T-helper 1 cell treated with Interleukin-12 subunit alpha and Interleukin-12 subunit beta and Interleukin-4 antibody, amounts not matched to agents 30 μg/mL and 1 μg/mL, for 36 hours (primary cell): ENCODE measurements around the gene PLEK2.

Experiments
- H3K27ac Mint-ChIP-seq: one replicate; pipeline ENCODE4 v1.8.0; 2021; ENCODE audit warnings: mild to moderate bottlenecking, mixed read lengths
- H3K27me3 Mint-ChIP-seq: one replicate; pipeline ENCODE4 v1.8.0; 2021; ENCODE audit warnings: low read depth, mixed read lengths
- H3K36me3 Mint-ChIP-seq: one replicate; pipeline ENCODE4 v1.8.0; 2021; ENCODE audit warnings: low read depth, mixed read lengths
- H3K4me1 Mint-ChIP-seq: one replicate; pipeline ENCODE4 v1.8.0; 2021; ENCODE audit warnings: low read depth, mixed read lengths
- H3K4me3 Mint-ChIP-seq: one replicate; pipeline ENCODE4 v1.8.0; 2021; ENCODE audit warnings: mild to moderate bottlenecking, moderate library complexity, mixed read lengths
- H3K9me3 Mint-ChIP-seq: one replicate; pipeline ENCODE4 v1.8.0; 2021; ENCODE audit warnings: mixed read lengths

The PLEK2 gene

DNA sequence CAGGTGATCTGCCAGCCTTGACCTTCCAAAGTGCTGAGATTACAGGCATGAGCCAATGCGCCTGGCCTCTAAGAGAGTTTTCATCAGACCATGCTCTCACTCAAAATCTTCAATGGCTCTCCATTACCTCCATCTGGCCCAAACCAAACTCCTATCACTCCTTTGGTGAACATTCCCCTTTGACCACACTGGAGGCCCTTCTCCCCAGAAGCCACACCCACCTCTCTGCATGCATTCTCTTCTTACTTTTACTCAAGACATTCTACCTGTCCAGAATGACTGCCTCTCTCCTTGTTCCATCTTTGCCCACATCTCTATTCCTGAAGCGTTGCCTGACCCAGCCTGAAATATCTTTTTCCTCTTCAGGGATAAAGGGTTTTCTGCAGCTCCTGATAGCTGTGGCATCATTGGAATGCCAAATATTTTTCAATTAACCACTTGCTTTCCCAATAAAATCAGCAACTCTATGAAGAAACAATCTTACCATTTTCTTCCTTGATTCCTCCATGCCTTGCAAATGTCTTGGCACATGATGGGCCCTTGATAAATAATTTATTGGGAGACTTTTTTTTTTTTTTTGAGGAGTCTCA is 15.5 kb downstream of the PLEK2 start:
- Mint-ChIP-seq H3K4me1 (no peaks in the 10 kb centered on the region), H3K27me3 (peaks cover 5% of the 10 kb centered on the region), H3K4me3 (no peak overlapping the region), H3K36me3 (no peaks in the 10 kb centered on the region), H3K27ac (no peak overlapping the region), H3K9me3 (no peaks in the 10 kb centered on the region)

GRCh38 chr14:67395876-67396189 is 16.1 kb downstream of the PLEK2 start:
- no peak overlapping the region for H3K27ac Mint-ChIP-seq
- peaks cover 5% of the 10 kb centered on the region for H3K27me3 Mint-ChIP-seq
- no peaks in the 10 kb centered on the region for H3K9me3 Mint-ChIP-seq
- H3K4me3 Mint-ChIP-seq, result no peak overlapping the region
- H3K4me1 Mint-ChIP-seq, result peaks cover 1% of the 10 kb centered on the region
- no peaks in the 10 kb centered on the region for H3K36me3 Mint-ChIP-seq

DNA sequence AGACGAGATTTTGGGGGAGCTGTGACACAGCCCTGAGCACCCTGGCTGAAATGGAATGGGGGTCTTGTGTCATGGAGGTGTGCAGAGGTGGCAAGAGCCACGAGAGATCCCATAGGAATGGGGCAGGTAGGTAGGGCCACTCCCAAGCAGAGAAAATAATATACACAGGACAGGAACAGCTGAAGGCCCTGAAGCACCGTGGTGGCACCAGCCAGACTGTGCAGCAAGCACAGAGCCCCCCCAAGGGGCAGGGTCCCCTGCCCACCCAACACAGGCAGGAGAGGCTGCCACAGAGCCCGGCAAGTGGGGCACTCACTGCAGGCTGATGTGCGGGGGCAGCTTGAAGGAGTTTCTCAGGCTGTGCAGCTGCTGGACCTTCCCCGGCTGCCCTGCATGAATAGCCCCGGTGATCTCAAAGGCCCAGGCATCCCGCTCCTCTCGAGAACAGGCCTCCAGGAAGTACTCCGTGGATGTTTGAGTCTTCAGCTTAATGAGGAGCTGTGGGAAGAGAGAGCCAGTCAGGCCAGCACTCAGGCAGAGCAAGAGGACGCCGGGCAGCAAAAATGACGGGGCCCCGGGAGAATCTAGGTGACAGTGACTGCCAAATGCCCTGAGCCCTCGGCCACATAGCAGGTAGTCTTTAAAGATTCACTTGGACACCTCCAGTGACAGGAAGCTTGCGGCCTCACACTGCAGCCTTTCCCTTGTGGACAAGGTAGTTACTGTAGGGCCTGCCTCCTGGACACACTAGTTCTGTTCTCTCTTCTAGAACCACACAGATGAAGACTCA is 16.7 kb downstream of the PLEK2 start:
- Mint-ChIP-seq H3K9me3 (no peaks in the 10 kb centered on the region), H3K4me1 (peaks cover 3% of the 10 kb centered on the region), H3K4me3 (no peak overlapping the region), H3K36me3 (no peaks in the 10 kb centered on the region), H3K27me3 (peaks cover 5% of the 10 kb centered on the region), H3K27ac (no peak overlapping the region)

GRCh38 chr14:67393689-67394088 is 18.3 kb downstream of the PLEK2 start:
- H3K27ac Mint-ChIP-seq, result no peak overlapping the region
- H3K9me3 Mint-ChIP-seq, result no peaks in the 10 kb centered on the region
- no peak overlapping the region for H3K4me3 Mint-ChIP-seq
- peaks cover 5% of the 10 kb centered on the region for H3K27me3 Mint-ChIP-seq
- H3K4me1 Mint-ChIP-seq, result peaks cover 3% of the 10 kb centered on the region
- H3K36me3 Mint-ChIP-seq, result no peaks in the 10 kb centered on the region

DNA sequence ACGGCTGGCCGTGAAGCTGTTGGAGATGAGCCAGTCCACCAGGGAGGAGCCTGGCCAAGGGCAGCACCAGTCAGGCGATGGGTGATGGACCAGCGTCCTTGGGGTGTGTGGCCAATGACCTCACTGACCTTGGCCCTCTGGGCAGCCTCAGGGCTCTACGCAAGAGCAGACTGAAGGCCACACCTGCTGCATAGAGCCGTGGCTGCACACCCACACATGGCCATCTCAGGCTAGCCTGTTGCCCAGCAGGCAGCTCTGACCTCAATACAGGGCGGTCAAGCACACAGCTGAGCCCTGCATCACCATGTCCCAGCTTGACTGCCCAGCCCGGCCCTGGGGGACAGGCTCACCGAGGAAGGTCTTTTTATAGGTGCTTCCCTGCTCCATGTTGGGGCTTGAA is 19.2 kb downstream of the PLEK2 start:
- Mint-ChIP-seq H3K4me1 (peaks cover 3% of the 10 kb centered on the region), H3K4me3 (no peak overlapping the region), H3K27me3 (no peaks in the 10 kb centered on the region), H3K9me3 (no peaks in the 10 kb centered on the region), H3K27ac (no peak overlapping the region), H3K36me3 (no peaks in the 10 kb centered on the region)

GRCh38 chr14:67392123-67392522 is 19.8 kb downstream of the PLEK2 start:
- Mint-ChIP-seq H3K36me3 (no peaks in the 10 kb centered on the region), H3K9me3 (no peaks in the 10 kb centered on the region), H3K4me3 (no peak overlapping the region), H3K27ac (no peak overlapping the region), H3K27me3 (no peaks in the 10 kb centered on the region), H3K4me1 (peaks cover 3% of the 10 kb centered on the region)

- Mint-ChIP-seq H3K4me3 (no peak overlapping the region), H3K36me3 (peaks cover 4% of the 10 kb centered on the region), H3K9me3 (no peaks in the 10 kb centered on the region), H3K27me3 (no peaks in the 10 kb centered on the region), H3K27ac (no peak overlapping the region), H3K4me1 (peaks cover 3% of the 10 kb centered on the region)
These were observed 20.7 kb downstream of the PLEK2 start for GRCh38 chr14:67391268-67391667.

- H3K36me3 Mint-ChIP-seq, result peaks cover 9% of the 10 kb centered on the region
- peaks cover 3% of the 10 kb centered on the region for H3K4me1 Mint-ChIP-seq
- no peak overlapping the region for H3K4me3 Mint-ChIP-seq
- no peaks in the 10 kb centered on the region for H3K9me3 Mint-ChIP-seq
- no peak overlapping the region for H3K27ac Mint-ChIP-seq
- no peaks in the 10 kb centered on the region for H3K27me3 Mint-ChIP-seq
These were observed 22.0 kb downstream of the PLEK2 start for GRCh38 chr14:67389811-67390534.

DNA sequence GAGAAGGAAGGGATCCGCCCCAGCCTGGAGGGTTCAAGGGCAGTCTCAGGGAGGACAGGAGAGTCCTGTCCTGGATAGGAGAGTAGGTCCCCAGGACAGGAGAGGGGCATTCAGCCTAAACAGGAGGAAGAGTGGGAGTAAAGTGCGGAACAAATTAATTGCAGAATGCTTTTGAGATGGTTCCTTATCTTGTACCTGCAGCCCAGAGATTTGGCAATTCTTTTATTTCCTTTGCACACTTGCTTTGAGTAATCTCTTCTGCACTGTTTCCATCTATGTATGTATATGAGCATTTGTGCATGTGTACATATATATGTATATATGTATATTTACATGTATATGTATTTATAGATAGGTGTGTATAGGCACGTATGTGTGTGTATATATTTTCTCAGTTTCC is 22.7 kb downstream of the PLEK2 start:
- Mint-ChIP-seq H3K36me3 (peaks cover 14% of the 10 kb centered on the region), H3K9me3 (no peaks in the 10 kb centered on the region), H3K27me3 (no peaks in the 10 kb centered on the region), H3K27ac (no peak overlapping the region), H3K4me3 (no peak overlapping the region), H3K4me1 (peaks cover 3% of the 10 kb centered on the region)

- Mint-ChIP-seq H3K27ac (no peak overlapping the region), H3K4me1 (peaks cover 3% of the 10 kb centered on the region), H3K4me3 (no peak overlapping the region), H3K9me3 (no peaks in the 10 kb centered on the region), H3K36me3 (peaks cover 26% of the 10 kb centered on the region), H3K27me3 (no peaks in the 10 kb centered on the region)
These were observed 24.8 kb downstream of the PLEK2 start for GRCh38 chr14:67387195-67387594.

DNA sequence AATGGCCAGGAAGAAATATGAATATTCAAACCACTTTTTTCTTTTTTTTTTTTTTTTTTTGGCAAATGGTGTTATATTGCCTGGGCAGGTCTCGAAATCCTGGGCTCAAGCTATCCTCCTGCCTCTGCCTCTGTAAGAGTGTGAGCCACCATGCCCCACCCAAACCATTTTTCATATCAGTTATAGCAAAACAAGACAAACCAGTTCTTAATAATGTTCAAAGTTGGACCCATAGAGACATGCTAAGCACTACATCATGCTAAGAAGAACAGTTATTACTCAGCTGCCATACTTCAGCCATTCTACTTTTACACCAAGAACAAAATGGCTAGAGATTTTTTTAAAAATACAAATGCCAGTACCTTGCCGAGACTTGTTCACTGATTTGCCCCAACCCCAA is 26.3 kb downstream of the PLEK2 start:
- Mint-ChIP-seq H3K27ac (no peak overlapping the region), H3K9me3 (no peaks in the 10 kb centered on the region), H3K36me3 (peaks cover 35% of the 10 kb centered on the region), H3K4me3 (no peak overlapping the region), H3K27me3 (no peaks in the 10 kb centered on the region), H3K4me1 (no peaks in the 10 kb centered on the region)

DNA sequence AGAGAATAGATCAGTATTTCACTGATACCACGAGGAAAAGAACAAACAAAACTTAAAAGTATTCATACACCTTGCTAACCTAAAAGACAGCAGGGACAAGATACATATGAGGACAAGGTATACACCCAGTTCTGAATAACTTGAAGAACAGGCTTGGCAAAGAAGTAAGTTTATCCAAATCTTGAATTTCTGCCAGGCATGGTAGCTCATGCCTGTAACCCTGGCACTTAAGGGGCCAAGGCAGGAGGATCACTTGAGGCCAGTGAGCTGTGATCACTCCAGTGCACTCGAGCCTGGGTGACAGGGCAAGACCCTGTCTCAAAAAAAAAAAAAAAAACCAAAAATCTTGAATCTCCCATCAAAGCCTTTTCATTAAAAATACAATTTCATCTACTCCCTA is 26.8 kb downstream of the PLEK2 start:
- no peaks in the 10 kb centered on the region for H3K9me3 Mint-ChIP-seq
- H3K27me3 Mint-ChIP-seq, result no peaks in the 10 kb centered on the region
- H3K4me1 Mint-ChIP-seq, result no peaks in the 10 kb centered on the region
- no peak overlapping the region for H3K27ac Mint-ChIP-seq
- H3K36me3 Mint-ChIP-seq, result peaks cover 35% of the 10 kb centered on the region
- no peak overlapping the region for H3K4me3 Mint-ChIP-seq

DNA sequence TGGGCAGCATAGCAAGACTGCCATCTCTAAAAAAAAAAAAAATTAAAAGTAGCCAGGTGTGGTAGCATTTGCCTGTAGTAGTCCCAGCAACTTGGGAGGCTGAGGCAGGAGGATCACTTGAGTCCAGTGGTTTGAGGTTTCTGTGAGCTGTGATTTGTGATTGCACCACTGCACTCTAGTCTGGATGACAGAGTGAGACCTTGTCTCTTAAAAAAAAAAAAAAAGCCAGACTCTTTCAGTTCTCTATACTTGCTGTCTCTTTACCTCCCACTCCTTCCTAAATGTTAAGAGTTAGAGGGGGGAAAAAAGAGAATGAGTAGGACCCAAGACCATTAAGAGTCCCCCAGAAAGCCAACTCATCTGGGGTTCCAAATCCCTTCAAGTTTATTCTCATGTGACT is 34.0 kb downstream of the PLEK2 start:
- Mint-ChIP-seq H3K36me3 (peaks cover 56% of the 10 kb centered on the region), H3K9me3 (no peaks in the 10 kb centered on the region), H3K27ac (no peak overlapping the region), H3K4me3 (no peak overlapping the region), H3K4me1 (peaks cover 12% of the 10 kb centered on the region), H3K27me3 (no peaks in the 10 kb centered on the region)

DNA sequence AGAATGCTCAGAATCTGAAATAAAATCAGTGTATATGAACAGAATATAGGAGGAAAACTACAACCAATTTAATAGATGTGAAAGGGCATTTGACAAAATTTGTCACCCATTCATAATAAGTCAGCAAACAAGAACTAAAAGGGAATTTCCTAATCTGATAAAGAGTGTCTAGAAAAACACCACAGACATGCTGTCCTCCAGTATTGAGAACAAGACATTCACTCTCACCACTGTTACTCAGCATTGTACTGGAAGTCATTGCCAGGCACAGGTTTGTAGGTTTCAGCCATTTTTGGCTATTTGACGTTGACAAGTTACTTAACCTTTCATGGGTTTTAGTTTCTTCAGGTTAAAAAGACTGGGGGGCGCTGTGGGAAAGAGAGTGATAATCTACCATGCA is 38.6 kb downstream of the PLEK2 start:
- peaks cover 44% of the 10 kb centered on the region for H3K36me3 Mint-ChIP-seq
- no peaks in the 10 kb centered on the region for H3K27me3 Mint-ChIP-seq
- H3K4me3 Mint-ChIP-seq, result no peak overlapping the region
- H3K27ac Mint-ChIP-seq, result peak overlapping the region; percentile 72
- no peaks in the 10 kb centered on the region for H3K9me3 Mint-ChIP-seq
- H3K4me1 Mint-ChIP-seq, result peaks cover 22% of the 10 kb centered on the region

DNA sequence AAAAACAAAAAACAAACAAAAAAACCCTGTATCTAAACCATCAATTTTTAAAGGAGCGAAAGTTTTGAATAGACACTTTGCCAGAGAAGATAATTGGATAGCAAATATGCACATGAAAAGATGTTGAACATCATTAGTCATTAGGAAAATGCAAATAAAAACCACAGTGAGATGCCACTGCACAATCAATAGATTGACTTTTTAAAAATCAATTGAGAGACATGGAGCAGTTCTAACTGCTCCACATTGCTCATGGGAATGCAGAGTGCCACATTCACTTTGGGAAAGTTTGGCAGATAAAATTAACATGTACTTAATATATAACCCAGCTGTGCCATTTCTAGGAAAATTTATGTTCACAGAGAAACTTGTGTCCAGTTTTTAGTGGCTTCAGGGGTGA is 39.1 kb downstream of the PLEK2 start:
- Mint-ChIP-seq H3K27ac (no peak overlapping the region), H3K27me3 (no peaks in the 10 kb centered on the region), H3K9me3 (no peaks in the 10 kb centered on the region), H3K4me3 (no peak overlapping the region), H3K36me3 (peaks cover 44% of the 10 kb centered on the region), H3K4me1 (peaks cover 26% of the 10 kb centered on the region)
